Esophagus (tissue), 2 donors: Measurements from ENCODE around the gene CCDC57. TPM values are rescaled to one million over a fixed set of nuclear protein-coding genes. Genes with fewer than 3 reads are reported as not detected.
"Not testable (repeated sequence)": the region's sequence is repeated elsewhere in the genome, so short reads cannot be mapped to it uniquely, and the experiment has no call there.

Experiments used
- H3K27ac ChIP-seq, 2 donors: one replicate each; pipeline ENCODE4 v1.5.1; 2013; ENCODE audit warnings: low read depth in 2 of 2, mild to moderate bottlenecking in 2 of 2, inconsistent platforms in 1 of 2, low read length in 1 of 2, moderate library complexity in 1 of 2
- H3K27me3 ChIP-seq, 2 donors: one replicate each; pipeline ENCODE4 v1.6.1; 2013; ENCODE audit warnings: low read length in 2 of 2, control low read depth in 1 of 2, mild to moderate bottlenecking in 1 of 2; ENCODE audit not compliant: insufficient read depth in 2 of 2, control insufficient read depth in 1 of 2
- H3K36me3 ChIP-seq, 2 donors: one replicate each; pipeline ENCODE4 v1.6.1; 2013; ENCODE audit warnings: low read length in 1 of 2; ENCODE audit not compliant: control insufficient read depth in 2 of 2, insufficient read depth in 2 of 2
- H3K4me1 ChIP-seq, 2 donors: one replicate each; pipeline ENCODE4 v1.6.1; 2013; ENCODE audit warnings: low read length in 1 of 2; ENCODE audit not compliant: control insufficient read depth in 2 of 2, insufficient read depth in 2 of 2
- H3K4me3 ChIP-seq, 2 donors: one replicate each; pipeline ENCODE4 v1.5.1; 2013; ENCODE audit warnings: low read length in 2 of 2, mild to moderate bottlenecking in 2 of 2, low read depth in 1 of 2, moderate library complexity in 1 of 2
- H3K9me3 ChIP-seq, 2 donors: one replicate each; pipeline ENCODE4 v1.6.1; 2013; ENCODE audit warnings: mild to moderate bottlenecking in 2 of 2, low read depth in 1 of 2, low read length in 1 of 2, moderate library complexity in 1 of 2; ENCODE audit not compliant: control insufficient read depth in 2 of 2, insufficient read depth in 1 of 2
- WGBS, 2 donors: extraction: QIAGEN DNeasy Blood & Tissue Kit; methylation state at CpG; one replicate each; pipeline ENCODE4 v1.1.7; 2013; 5-methylcytosine and 5-hydroxymethylcytosine counted together
- polyA plus RNA-seq, 2 donors: library from polyadenylated mRNA; stranded (reverse); fragments of 200-250 nt; gene quantifications; one replicate each; pipeline ENCODE4 v1.2.3, GENCODE V29; 2013
- donor health status: healthy with polysubstance abuse.
- donor health status: Bipolar disorder and iron deficiency.

Gene CCDC57
- polyA plus RNA-seq, 2 donors: 16.3 to 33.7 TPM

DNA sequence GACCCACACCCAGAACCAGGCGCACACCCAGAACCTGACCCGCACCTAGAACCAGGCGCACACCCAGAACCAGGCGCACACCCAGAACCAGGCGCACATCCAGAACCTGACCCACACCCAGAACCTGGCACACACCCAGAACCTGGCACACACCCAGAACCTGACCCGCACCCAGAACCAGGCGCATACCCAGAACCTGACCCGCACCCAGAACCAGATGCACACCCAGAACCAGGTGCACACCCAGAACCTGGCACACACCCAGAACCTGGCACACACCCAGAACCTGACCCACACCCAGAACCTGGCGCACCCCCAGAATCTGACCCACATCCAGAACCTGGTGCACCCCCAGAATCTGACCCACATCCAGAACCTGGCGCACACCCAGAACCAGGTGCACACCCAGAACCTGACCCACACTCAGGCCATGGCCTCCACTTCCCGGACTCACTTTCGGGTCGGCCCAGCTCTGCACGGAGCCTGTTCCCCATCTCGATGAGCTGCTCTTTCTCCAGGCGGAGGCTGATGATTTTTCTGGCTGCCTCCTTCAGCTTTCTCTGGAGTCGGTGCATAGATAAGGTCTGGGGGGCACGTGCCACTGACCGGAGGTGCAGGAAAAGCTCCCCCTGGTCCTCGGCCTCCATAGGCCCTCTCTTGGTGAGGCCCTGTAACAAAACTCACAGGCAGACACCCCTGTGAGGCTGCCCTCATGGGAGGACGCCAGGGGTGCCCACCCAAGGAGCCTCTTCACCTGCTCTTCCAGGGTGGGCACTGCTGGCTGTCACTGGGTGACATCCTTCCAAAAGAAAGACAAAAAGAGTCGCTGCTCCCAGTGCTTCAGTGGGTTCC, 61.3 kb downstream of the CCDC57 start:
- WGBS, 2 donors: 83 to 90% methylated on average over 20 to 22 of the region's 22 CpGs
- Histone ChIP-seq H3K27me3 (no peaks in the 10 kb centered on the region), H3K4me1 (peaks cover 3 to 17% of the 10 kb centered on the region in 2 donors), H3K9me3 (no peaks in the 10 kb centered on the region), H3K27ac (no peak overlapping the region), H3K4me3 (no peak overlapping the region), H3K36me3 (no peaks in the 10 kb centered on the region)

DNA sequence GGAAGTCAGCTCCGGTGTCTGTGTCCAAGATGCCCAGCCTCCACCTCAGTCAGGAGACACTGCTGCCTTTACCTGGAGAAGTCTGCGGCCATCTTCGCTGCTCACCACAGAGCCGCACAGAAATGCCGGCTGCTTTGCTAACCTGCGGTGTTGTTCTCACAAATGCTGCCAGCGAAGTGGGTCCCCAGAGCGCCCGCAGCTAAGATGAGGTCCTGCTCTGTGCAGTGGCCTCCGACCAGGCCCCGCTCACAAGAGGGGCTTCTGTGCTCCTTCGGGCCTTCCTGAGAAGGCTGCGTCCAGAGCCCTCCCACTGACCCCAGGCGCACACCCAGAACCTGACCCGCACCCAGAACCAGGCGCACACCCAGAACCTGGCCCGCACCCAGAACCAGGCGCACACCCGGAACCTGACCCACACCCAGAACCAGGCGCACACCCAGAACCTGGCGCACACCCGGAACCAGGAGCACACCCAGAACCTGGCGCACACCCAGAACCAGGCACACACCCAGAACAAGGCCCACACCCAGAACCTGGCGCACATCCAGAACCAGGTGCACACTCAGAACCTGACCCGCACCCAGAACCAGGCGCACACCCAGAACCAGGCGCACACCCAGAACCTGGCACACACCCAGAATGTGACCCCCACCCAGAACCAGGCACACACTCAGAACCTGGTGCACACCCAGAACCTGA, 63.1 kb downstream of the CCDC57 start:
- Histone ChIP-seq H3K27me3 (no peaks in the 10 kb centered on the region), H3K36me3 (no peaks in the 10 kb centered on the region), H3K27ac (no peak overlapping the region), H3K4me1 (peaks cover 3 to 17% of the 10 kb centered on the region in 2 donors), H3K4me3 (no peak overlapping the region), H3K9me3 (no peaks in the 10 kb centered on the region)
- WGBS, 2 donors: 82 to 85% methylated on average over 26 to 27 of the region's 27 CpGs

DNA sequence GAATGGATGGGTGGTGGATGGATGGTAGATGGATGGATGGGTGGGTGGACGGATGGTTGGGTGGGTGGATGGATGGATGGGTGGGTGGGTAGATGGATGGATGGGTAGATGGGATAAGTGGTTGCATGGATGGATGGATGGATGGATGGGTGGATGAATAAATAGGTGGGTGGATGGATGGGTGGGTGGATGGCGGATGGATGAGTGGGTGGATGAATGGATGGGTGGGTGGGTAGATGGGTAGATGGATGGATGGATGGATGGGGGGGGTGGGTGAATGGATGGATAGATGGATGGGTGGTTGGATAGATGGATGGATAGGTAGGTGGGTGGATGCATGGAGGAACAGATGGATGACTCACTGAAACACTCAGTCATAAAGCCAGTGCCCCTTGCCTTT, 63.6 kb downstream of the CCDC57 start:
- WGBS, 2 donors: 83 to 96% methylated on average over 2 of the region's 2 CpGs
- H3K27me3 ChIP-seq: no peaks in the 10 kb centered on the region
- no peak overlapping the region for H3K27ac ChIP-seq
- H3K9me3 ChIP-seq: no peaks in the 10 kb centered on the region
- peaks cover 3 to 17% of the 10 kb centered on the region in 2 donors for H3K4me1 ChIP-seq
- H3K36me3 ChIP-seq: no peaks in the 10 kb centered on the region
- H3K4me3 ChIP-seq: no peak overlapping the region

DNA sequence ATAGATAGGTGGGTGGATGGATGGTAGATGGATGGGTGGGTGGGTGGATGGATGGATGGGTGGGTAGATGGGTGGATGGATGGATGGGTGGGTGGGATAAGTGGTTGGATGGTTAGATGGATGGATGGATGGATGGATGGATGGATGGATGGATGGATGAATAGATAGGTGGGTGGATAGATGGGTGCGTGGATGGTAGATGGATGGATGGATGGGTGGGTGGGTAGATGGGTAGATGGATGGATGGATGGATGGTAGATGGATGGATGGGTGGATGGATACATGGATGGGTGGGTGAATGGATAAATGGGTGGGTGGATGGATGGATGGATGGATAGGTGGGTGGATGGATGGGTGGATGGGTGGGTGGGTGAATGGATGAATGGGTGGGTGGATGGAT, 64.6 kb downstream of the CCDC57 start:
- Histone ChIP-seq H3K27me3 (no peaks in the 10 kb centered on the region), H3K4me1 (peaks cover 3 to 14% of the 10 kb centered on the region in 2 donors), H3K27ac (no peak overlapping the region), H3K4me3 (no peak overlapping the region), H3K9me3 (no peaks in the 10 kb centered on the region), H3K36me3 (no peaks in the 10 kb centered on the region)
- WGBS, 2 donors: 89 to 100% methylated on average over 1 of the region's 1 CpG

GRCh38 chr17:82146663-82147654, 65.7 kb downstream of the CCDC57 start:
- 87 to 89% methylated on average over 18 of the region's 18 CpGs for WGBS, 2 donors
- no peaks in the 10 kb centered on the region for H3K9me3 ChIP-seq
- H3K4me1 ChIP-seq: peaks cover 3 to 4% of the 10 kb centered on the region in 2 donors
- no peaks in the 10 kb centered on the region for H3K36me3 ChIP-seq
- H3K27me3 ChIP-seq: no peaks in the 10 kb centered on the region
- H3K27ac ChIP-seq: no peak overlapping the region
- no peak overlapping the region for H3K4me3 ChIP-seq

DNA sequence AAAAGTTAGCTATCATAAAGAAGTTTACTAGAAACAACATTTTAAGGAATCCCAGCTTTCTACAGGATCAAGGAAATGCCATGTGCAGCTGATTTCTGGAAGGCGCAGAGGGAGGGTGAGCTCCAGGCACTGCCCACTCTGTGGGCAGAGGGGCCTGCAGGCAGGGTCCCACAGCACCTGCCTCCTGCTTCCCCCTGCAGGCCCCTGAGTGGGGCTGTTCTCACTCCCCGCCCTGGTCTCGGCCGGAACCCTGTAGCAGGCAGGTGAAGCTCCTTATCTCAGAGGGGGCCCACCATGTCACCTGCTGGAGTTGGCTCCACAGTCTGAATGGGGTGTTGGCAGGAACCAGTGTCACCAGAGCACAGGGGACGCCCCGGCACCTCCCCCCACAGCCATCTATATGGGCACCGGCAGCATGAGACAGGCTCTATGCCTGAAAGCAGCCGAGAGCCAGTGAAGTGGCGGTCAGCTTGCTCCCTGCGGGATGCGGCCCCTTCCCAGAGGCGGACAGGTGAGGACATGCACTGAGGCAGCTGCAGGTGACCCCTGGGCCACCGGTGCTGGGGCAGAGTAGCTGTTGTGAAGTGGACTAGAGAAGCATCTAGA, 67.0 kb downstream of the CCDC57 start:
- H3K9me3 ChIP-seq: no peaks in the 10 kb centered on the region
- H3K27ac ChIP-seq: no peak overlapping the region
- no peaks in the 10 kb centered on the region for H3K36me3 ChIP-seq
- no peaks in the 10 kb centered on the region for H3K27me3 ChIP-seq
- H3K4me3 ChIP-seq: no peak overlapping the region
- 92 to 94% methylated on average over 13 of the region's 13 CpGs for WGBS, 2 donors
- H3K4me1 ChIP-seq: peaks cover 3% of the 10 kb centered on the region in 2 donors

DNA sequence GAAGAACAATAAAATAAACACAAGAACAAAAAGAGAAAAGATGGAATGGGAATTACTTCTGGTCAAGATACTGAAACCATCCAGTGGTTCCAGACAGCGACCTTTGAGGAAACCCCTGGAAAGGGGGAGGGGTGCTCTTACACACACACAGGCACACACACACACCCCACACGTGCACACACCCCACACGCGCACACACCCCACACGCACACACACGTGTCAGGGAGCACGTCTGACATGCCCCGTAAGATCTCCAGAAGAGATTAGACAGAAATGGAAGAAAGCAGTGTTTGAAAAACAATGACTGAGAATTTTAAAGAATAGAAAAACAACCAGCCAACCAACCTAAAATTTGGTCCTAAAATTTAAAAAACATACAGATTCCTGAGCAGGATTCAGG, 69.3 kb downstream of the CCDC57 start:
- Histone ChIP-seq H3K9me3 (no peaks in the 10 kb centered on the region), H3K4me1 (peaks cover 0 to 3% of the 10 kb centered on the region in 2 donors), H3K27me3 (no peaks in the 10 kb centered on the region), H3K36me3 (no peaks in the 10 kb centered on the region), H3K27ac (no peak overlapping the region), H3K4me3 (no peak overlapping the region)
- WGBS, 2 donors: 90 to 91% methylated on average over 8 of the region's 8 CpGs

- H3K9me3 ChIP-seq, H3K4me3 ChIP-seq, H3K27ac ChIP-seq, H3K36me3 ChIP-seq, H3K27me3 ChIP-seq, H3K4me1 ChIP-seq: not testable (repeated sequence)
- WGBS, 2 donors: 89 to 91% methylated on average over 10 of the region's 10 CpGs
These were observed 72.7 kb downstream of the CCDC57 start for GRCh38 chr17:82139961-82140360.

DNA sequence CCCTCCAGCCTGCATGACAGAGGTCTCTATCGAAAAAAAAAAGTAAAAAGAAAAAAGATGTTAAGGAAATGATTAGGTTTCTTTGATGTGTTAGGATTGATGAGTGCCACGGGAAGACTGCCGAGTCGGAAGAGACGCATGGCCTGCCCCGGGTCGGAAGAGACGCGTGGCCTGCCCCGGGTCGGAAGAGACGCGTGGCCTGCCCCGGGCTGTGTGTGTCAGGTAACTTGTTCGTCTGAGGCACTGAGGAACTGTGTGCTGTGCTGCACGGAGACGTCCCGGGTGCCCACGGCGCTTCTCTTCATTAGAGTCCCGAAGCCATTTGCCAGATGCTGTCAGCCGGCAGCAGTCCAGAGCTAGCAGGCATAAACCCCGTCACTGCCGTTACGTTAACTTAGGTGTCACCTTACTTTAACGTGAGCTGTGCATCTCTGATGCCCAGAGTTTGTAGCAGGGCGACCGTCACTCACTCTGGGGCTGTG, 74.1 kb downstream of the CCDC57 start:
- Histone ChIP-seq H3K27me3 (no peaks in the 10 kb centered on the region), H3K27ac (no peak overlapping the region), H3K4me3 (no peak overlapping the region), H3K4me1 (peaks cover 2% of the 10 kb centered on the region in 2 donors), H3K9me3 (no peaks in the 10 kb centered on the region), H3K36me3 (no peaks in the 10 kb centered on the region)
- 93 to 94% methylated on average over 28 of the region's 28 CpGs for WGBS, 2 donors
